ENCODE results near the gene SCN2B.
"Not testable (repeated sequence)": the region's sequence is repeated elsewhere in the genome, so short reads cannot be mapped to it uniquely, and the experiment has no call there.

SCN2B gene

GRCh38 chr11:118193910-118194566 is 17.6 kb upstream of the SCN2B start:
- H3K4me3 ChIP-seq: no peak overlapping the region
- H3K4me2 ChIP-seq: no peak overlapping the region; a peak in 1 of 22 replicates
- H3K27ac ChIP-seq: no peak overlapping the region
- peaks cover 0 to 67% (median 0%) of the 10 kb centered on the region in 11 experiments; a peak in 5 of 22 replicates for H3K36me3 ChIP-seq
- no peaks in the 10 kb centered on the region for H3K27me3 ChIP-seq
- H3K9me3 ChIP-seq (replicated peaks in 1 of 11): peaks cover 18 to 34% (median 22%) of the 10 kb centered on the region in 11 experiments
- H3K9ac ChIP-seq: no peak overlapping the region
- H3K4me1 ChIP-seq: peaks cover 0 to 19% (median 7%) of the 10 kb centered on the region in 10 experiments; a peak in 9 of 20 replicates
- no peaks in the 10 kb centered on the region for H4K20me1 ChIP-seq
- TF ChIP-seq Cebpa-rat (IDR thresholded peaks at IDR 0.05): no peak

GRCh38 chr11:118192817-118193216 is 16.4 kb upstream of the SCN2B start:
- H3K9ac ChIP-seq, H3K27ac ChIP-seq, H3K27me3 ChIP-seq, H4K20me1 ChIP-seq, H3K4me3 ChIP-seq, H3K4me2 ChIP-seq: not testable (repeated sequence)
- Histone ChIP-seq H3K4me1 (peaks cover 0 to 15% (median 2%) of the 10 kb centered on the region in 10 experiments; a peak in 11 of 20 replicates), H3K36me3 (peaks cover 0 to 64% (median 0%) of the 10 kb centered on the region in 11 experiments; a peak in 5 of 22 replicates), H3K9me3 (replicated peaks in 1 of 11) (peaks cover 18 to 34% (median 22%) of the 10 kb centered on the region in 11 experiments)

DNA sequence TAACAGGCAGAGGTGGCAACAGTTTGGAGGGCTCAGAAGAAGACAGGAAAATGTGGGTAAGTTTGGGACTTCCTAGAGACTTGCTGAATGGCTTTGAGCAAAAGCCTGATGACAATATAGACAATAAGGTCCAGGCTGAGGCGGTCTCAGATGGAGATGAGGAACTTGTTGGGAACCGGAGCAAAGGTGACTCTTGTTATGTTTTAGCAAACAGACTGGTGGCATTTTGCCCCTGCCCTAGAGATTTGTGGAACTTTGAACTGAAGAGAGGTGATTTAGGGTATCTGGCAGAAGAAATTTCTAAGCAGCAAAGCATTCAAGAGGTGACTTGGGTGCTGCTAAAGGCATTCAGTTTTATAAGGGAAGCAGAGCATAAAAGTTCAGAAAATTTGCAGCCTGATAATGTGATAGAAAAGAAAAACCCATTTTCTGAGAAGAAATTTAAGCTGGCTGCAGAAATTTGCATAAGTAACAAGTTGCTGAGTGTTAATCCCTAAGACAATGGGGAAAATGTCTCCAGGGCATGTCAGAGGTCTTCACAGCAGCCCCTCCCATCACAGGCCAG is 14.6 kb upstream of the SCN2B start:
- not testable (repeated sequence) for H3K4me3 ChIP-seq, H3K4me2 ChIP-seq, H4K20me1 ChIP-seq, H3K27ac ChIP-seq, H3K9ac ChIP-seq, H3K27me3 ChIP-seq
- Histone ChIP-seq H3K36me3 (peaks cover 0 to 46% (median 0%) of the 10 kb centered on the region in 11 experiments; a peak in 5 of 22 replicates), H3K9me3 (replicated peaks in 1 of 11) (peaks cover 18 to 34% (median 22%) of the 10 kb centered on the region in 11 experiments), H3K4me1 (peaks cover 0 to 33% (median 20%) of the 10 kb centered on the region in 10 experiments; a peak in 15 of 20 replicates)

- Histone ChIP-seq H3K4me3 (peak overlapping the region in 3 of 10 experiments; percentile 1 to 27 (median 16); a peak in 1 of 20 replicates), H3K4me2 (peak overlapping the region in 9 of 11 experiments; percentile 20 to 91 (median 77); a peak in 17 of 22 replicates), H3K9me3 (replicated peaks in 1 of 11) (peaks cover 2 to 9% (median 4%) of the 10 kb centered on the region in 11 experiments; a peak in 19 of 22 replicates), H3K36me3 (peaks cover 0 to under 1% (median 0%) of the 10 kb centered on the region in 11 experiments; a peak in 1 of 22 replicates), H3K9ac (no peak overlapping the region), H3K4me1 (peaks cover 0 to 54% (median 33%) of the 10 kb centered on the region in 10 experiments; a peak in 17 of 20 replicates), H3K27me3 (no peaks in the 10 kb centered on the region), H4K20me1 (no peaks in the 10 kb centered on the region), H3K27ac (peak overlapping the region in 4 of 11 experiments; percentile 31 to 51 (median 38); a peak in 4 of 22 replicates)
- TF ChIP-seq Cebpa-rat (IDR thresholded peaks at IDR 0.05): no peak
Observed at GRCh38 chr11:118186346-118187107, 10.1 kb upstream of the SCN2B start.

GRCh38 chr11:118184784-118185579 is 8.5 kb upstream of the SCN2B start:
- no peak for TF ChIP-seq Cebpa-rat (IDR thresholded peaks at IDR 0.05)
- H4K20me1 ChIP-seq: no peaks in the 10 kb centered on the region

DNA sequence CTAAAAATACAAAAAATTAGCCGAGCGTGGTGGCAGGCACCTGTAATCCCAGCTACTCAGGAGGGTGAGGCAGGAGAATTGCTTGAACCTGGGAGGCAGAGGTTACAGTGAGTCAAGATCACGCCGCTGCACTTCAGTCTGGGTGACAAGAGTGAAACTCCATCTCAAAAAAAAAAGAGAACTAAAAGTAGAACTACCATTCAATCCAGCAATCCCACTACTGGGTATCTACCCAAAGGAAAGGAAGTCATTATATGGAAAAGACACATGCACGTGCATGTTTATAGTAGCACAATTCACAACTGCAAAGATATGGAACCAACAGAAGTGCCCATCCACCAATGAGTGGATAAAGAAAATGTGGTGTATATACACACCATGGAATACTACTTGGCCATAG is 7.3 kb upstream of the SCN2B start:
- not testable (repeated sequence) for H3K36me3 ChIP-seq; H3K4me3 ChIP-seq; H3K27me3 ChIP-seq; H3K9ac ChIP-seq; H3K9me3 ChIP-seq (replicated peaks in 1 of 11); H4K20me1 ChIP-seq; H3K27ac ChIP-seq
- peaks cover 11 to 69% (median 47%) of the 10 kb centered on the region in 10 experiments for H3K4me1 ChIP-seq
- H3K4me2 ChIP-seq: peak overlapping the region in 5 of 11 experiments; percentile 3 to 83 (median 77); a peak in 8 of 22 replicates

More at GRCh38 chr11:118184784-118185579, 8.5 kb upstream of the SCN2B start:
- no peaks in the 10 kb centered on the region for H3K9me3 ChIP-seq (replicated peaks in 1 of 11)
- H3K4me2 ChIP-seq: peak overlapping the region in 5 of 11 experiments; percentile 77 to 91 (median 80); a peak in 10 of 22 replicates
- no peak overlapping the region for H3K4me3 ChIP-seq
- no peaks in the 10 kb centered on the region for H3K36me3 ChIP-seq
- peaks cover 8 to 66% (median 45%) of the 10 kb centered on the region in 10 experiments for H3K4me1 ChIP-seq
- no peak overlapping the region for H3K27ac ChIP-seq
- H3K27me3 ChIP-seq: no peaks in the 10 kb centered on the region
- no peak overlapping the region for H3K9ac ChIP-seq

DNA sequence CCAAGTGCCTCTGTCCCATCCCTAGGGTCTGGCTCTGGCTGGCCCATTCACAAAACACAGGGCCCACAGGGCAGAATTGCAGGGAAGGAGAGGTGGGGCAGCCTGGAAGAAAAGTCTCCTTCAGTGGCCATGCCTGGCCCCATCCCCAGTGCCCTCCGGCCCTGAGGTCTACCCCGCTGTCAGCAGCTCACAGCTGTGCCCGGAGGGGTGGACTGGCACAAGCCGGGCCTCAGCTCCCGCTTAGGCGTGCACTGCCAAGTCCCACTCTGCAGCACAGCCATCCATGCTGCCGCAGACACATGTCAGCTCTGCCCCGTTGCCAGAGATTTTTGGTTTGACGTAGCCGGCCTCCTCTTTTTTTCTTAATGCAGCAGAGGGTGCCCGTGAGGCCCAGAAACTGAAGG is 3.9 kb upstream of the SCN2B start:
- peak overlapping the region; percentile 54 to 77 (median 62) for H3K4me2 ChIP-seq
- H3K4me1 ChIP-seq: peaks cover 23 to 56% (median 37%) of the 10 kb centered on the region in 10 experiments
- H4K20me1 ChIP-seq: no peaks in the 10 kb centered on the region
- H3K27ac ChIP-seq: peak overlapping the region in 4 of 11 experiments; percentile 3 to 43 (median 34); a peak in 3 of 22 replicates
- H3K36me3 ChIP-seq: no peaks in the 10 kb centered on the region
- TF ChIP-seq Cebpa-rat (IDR thresholded peaks at IDR 0.05): no peak
- no peaks in the 10 kb centered on the region for H3K9me3 ChIP-seq (replicated peaks in 1 of 11)
- H3K4me3 ChIP-seq: no peak overlapping the region
- peak overlapping the region in 6 of 11 experiments; percentile 11 to 54 (median 29); a peak in 7 of 22 replicates for H3K9ac ChIP-seq
- no peaks in the 10 kb centered on the region for H3K27me3 ChIP-seq

DNA sequence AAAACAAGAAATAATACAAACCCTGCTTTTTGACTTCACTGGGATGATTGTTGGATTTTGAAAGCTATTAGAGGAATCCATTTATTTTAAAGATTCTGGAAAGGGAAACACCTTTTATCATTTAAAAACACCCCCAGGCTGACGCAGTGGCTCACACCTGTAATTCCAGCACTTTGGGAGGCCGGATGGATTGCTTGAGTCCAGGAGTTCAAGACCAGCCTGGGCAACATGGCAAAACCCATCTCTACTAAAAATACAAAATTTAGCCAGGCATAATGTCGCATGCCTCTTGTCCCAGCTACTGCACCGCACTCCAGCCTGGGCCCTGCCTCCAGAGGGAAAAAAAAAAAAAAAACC is 317 bp upstream of the SCN2B start:
- Histone ChIP-seq H3K9me3 (replicated peaks in 1 of 11) (no peaks in the 10 kb centered on the region), H3K27me3 (no peaks in the 10 kb centered on the region), H4K20me1 (no peaks in the 10 kb centered on the region), H3K4me3 (no peak overlapping the region), H3K9ac (no peak overlapping the region), H3K4me2 (peak overlapping the region in 8 of 11 experiments; percentile 36 to 80 (median 64); a peak in 12 of 22 replicates), H3K36me3 (no peaks in the 10 kb centered on the region), H3K27ac (no peak overlapping the region), H3K4me1 (peaks cover 19 to 34% (median 29%) of the 10 kb centered on the region in 10 experiments)
- no peak for TF ChIP-seq Cebpa-rat (IDR thresholded peaks at IDR 0.05)
